Measurements from ENCODE around the gene GSN. TPM values are rescaled to one million over a fixed set of nuclear protein-coding genes. Genes with fewer than 3 reads are reported as not detected.

GSN gene
- total RNA-seq, 2 donors from 2014 or later: 328 to 753 TPM

- intact Hi-C loops (cut with DNase I): no loop called here
- no peaks in the 10 kb centered on the region for H3K27me3 ChIP-seq
- DNase-seq (peak; percentile 56 to 76 (median 69)), ATAC-seq (peak; percentile 52)
- no peaks in the 10 kb centered on the region for H3K36me3 ChIP-seq (replicated peaks in 1 of 2; ENCODE audit: insufficient read depth in 1 of 2, low read depth in 2 of 2)
- no peaks in the 10 kb centered on the region for H3K9me3 ChIP-seq
- H3K4me1 ChIP-seq: peaks cover 42% of the 10 kb centered on the region
- H3K27ac ChIP-seq: peak overlapping the region in 2 of 4 donors; percentile 25 to 39
- WGBS, 2 donors: 32 to 34% methylated on average over 13 of the region's 13 CpGs
- H3K4me3 ChIP-seq: no peak overlapping the region
- TF ChIP-seq POLR2A (IDR thresholded peaks at IDR 0.05): no peak
- TF ChIP-seq, protein P1, sequence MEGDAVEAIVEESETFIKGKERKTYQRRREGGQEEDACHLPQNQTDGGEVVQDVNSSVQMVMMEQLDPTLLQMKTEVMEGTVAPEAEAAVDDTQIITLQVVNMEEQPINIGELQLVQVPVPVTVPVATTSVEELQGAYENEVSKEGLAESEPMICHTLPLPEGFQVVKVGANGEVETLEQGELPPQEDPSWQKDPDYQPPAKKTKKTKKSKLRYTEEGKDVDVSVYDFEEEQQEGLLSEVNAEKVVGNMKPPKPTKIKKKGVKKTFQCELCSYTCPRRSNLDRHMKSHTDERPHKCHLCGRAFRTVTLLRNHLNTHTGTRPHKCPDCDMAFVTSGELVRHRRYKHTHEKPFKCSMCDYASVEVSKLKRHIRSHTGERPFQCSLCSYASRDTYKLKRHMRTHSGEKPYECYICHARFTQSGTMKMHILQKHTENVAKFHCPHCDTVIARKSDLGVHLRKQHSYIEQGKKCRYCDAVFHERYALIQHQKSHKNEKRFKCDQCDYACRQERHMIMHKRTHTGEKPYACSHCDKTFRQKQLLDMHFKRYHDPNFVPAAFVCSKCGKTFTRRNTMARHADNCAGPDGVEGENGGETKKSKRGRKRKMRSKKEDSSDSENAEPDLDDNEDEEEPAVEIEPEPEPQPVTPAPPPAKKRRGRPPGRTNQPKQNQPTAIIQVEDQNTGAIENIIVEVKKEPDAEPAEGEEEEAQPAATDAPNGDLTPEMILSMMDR (IDR thresholded peaks at IDR 0.05): peak; percentile 66 to 83 (median 76)
Measured at GRCh38 chr9:121278477-121279261, 10.7 kb downstream of the GSN start.

- H3K27me3 ChIP-seq: no peaks in the 10 kb centered on the region
- H3K27ac ChIP-seq: peak overlapping the region in 2 of 4 donors; percentile 39 to 99
- no peaks in the 10 kb centered on the region for H3K9me3 ChIP-seq
- intact Hi-C loops (cut with DNase I): no loop called here
- TF ChIP-seq, protein P1 (IDR thresholded peaks at IDR 0.05): no peak
- no peak for TF ChIP-seq POLR2A (IDR thresholded peaks at IDR 0.05)
- peaks cover 44% of the 10 kb centered on the region for H3K4me1 ChIP-seq
- DNase-seq: no peak
- WGBS, 2 donors: 82 to 86% methylated on average over 11 of the region's 11 CpGs
- no peaks in the 10 kb centered on the region for H3K36me3 ChIP-seq (replicated peaks in 1 of 2; ENCODE audit: insufficient read depth in 1 of 2, low read depth in 2 of 2)
- H3K4me3 ChIP-seq: no peak overlapping the region
- no peak for ATAC-seq
Measured at GRCh38 chr9:121279776-121280388, 11.9 kb downstream of the GSN start.

DNA sequence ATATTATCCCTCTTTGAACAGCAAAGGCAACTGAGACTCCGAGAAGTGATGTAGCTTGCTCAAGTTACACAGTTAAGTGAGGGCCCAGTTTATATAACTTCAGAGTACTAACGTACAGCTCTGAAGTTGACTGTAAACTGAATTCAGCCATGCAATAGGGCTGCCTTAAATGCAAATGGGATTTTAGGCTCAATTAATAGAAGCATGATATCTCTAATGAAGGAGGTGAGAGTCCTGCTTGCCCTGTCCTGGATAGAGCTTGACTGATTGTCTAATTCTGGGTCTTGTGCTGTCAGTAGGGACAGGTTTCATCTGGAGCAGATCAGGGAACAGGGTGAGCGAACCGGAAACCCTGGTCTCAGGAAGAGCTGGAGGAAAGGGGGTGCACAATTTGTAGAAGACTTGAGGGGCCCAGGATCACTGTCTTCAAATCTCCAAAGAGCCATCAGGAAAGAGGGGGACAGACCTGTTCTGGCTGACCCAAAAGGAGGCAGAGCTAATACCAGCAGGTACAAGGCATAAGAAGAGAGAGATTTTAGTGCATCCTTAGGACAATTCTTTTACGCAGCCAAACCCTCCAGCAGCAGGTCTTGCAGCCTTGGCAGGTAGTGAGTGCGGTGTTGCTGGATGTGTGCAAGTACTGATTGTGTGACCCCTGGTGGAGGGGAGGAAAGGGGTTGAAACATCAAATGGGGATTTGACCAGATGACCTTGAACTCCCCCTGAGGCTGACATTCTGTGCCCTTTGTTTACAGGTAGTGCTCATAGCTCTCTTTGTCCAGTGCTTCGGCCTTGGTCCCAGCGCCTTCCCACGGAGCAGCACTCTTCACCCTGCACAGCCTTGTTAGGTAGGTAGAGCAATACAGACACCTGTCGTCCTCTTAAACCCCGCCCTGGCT lies 13.0 kb downstream of the GSN start:
- H3K9me3 ChIP-seq: no peaks in the 10 kb centered on the region
- peak overlapping the region; percentile 83 to 99 (median 92) for H3K27ac ChIP-seq
- WGBS, 2 donors: 60 to 74% methylated on average over 11 of the region's 11 CpGs
- H3K36me3 ChIP-seq (replicated peaks in 1 of 2; ENCODE audit: insufficient read depth in 1 of 2, low read depth in 2 of 2): no peaks in the 10 kb centered on the region
- peaks cover 55% of the 10 kb centered on the region for H3K4me1 ChIP-seq
- intact Hi-C loops (cut with DNase I): no loop called here
- H3K4me3 ChIP-seq: no peak overlapping the region
- TF ChIP-seq, protein P1 (IDR thresholded peaks at IDR 0.05): no peak
- DNase-seq: no peak
- ATAC-seq: no peak
- no peaks in the 10 kb centered on the region for H3K27me3 ChIP-seq

GRCh38 chr9:121281614-121282276 lies 13.8 kb downstream of the GSN start:
- Histone ChIP-seq H3K4me3 (no peak overlapping the region), H3K27ac (peak overlapping the region; percentile 83 to 99 (median 92)), H3K4me1 (peaks cover 63% of the 10 kb centered on the region), H3K9me3 (no peaks in the 10 kb centered on the region), H3K27me3 (no peaks in the 10 kb centered on the region), H3K36me3 (replicated peaks in 1 of 2; ENCODE audit: insufficient read depth in 1 of 2, low read depth in 2 of 2) (no peaks in the 10 kb centered on the region)
- DNase-seq (peak; percentile 86 to 98 (median 89)), ATAC-seq (peak; percentile 81)
- intact Hi-C loops (cut with DNase I): no loop called here
- 18 to 29% methylated on average over 9 to 10 of the region's 10 CpGs for WGBS, 2 donors
- TF ChIP-seq POLR2A (IDR thresholded peaks at IDR 0.05): peak in 2 of 3 donors; percentile 11 to 34
- TF ChIP-seq, protein P1 (IDR thresholded peaks at IDR 0.05): peak in 1 of 7 experiments; percentile 6
